HG02571 (cell line): ENCODE results near the gene MINDY1.

Experiments used
- ATAC-seq: cut with Tn5 transposase; IDR thresholded peaks from one replicate; pipeline ENCODE4 v1.9.1; 2021; ENCODE audit warnings: mild to moderate bottlenecking, moderate library complexity; ENCODE audit not compliant: unreplicated experiment

MINDY1 gene

GRCh38 chr1:151006327-151007052, at the start of gene MINDY1:
TSS of gene MINDY1 (minus strand) at chr1:151006902. CDS start at chr1:151002617, 4,285 bp downstream.
- ATAC-seq, result no peak

- no peak for ATAC-seq
Observed at GRCh38 chr1:151056149-151056548, 49.4 kb upstream of the MINDY1 start.

GRCh38 chr1:151055581-151055980, 48.9 kb upstream of the MINDY1 start:
- no peak for ATAC-seq

GRCh38 chr1:151054971-151055547, 48.4 kb upstream of the MINDY1 start:
- ATAC-seq, result no peak

- no peak for ATAC-seq
Observed at GRCh38 chr1:151051356-151052009, 44.8 kb upstream of the MINDY1 start.

GRCh38 chr1:151050051-151050688, 43.5 kb upstream of the MINDY1 start:
- ATAC-seq, result no peak

- no peak for ATAC-seq
Observed at GRCh38 chr1:151049458-151049857, 42.8 kb upstream of the MINDY1 start.

GRCh38 chr1:151048645-151049032, 41.9 kb upstream of the MINDY1 start:
- ATAC-seq, result no peak

- ATAC-seq, result no peak
Observed at GRCh38 chr1:151047925-151048644, 41.4 kb upstream of the MINDY1 start.

GRCh38 chr1:151047591-151047924, 40.9 kb upstream of the MINDY1 start, which contains the start of gene C1orf56:
TSS of gene C1orf56 (plus strand) at chr1:151047751. CDS start at chr1:151047848, 97 bp downstream.
- no peak for ATAC-seq

GRCh38 chr1:151043163-151043562, 36.5 kb upstream of the MINDY1 start:
- ATAC-seq, result no peak

- no peak for ATAC-seq
Observed at GRCh38 chr1:151039521-151039920, 32.8 kb upstream of the MINDY1 start.

GRCh38 chr1:151037032-151037431, 30.3 kb upstream of the MINDY1 start:
- ATAC-seq, result no peak

- ATAC-seq, result no peak
Observed at GRCh38 chr1:151036356-151036755, 29.7 kb upstream of the MINDY1 start, which contains the start of gene BNIPL. TSS of gene BNIPL (plus strand) at chr1:151036586. CDS start at chr1:151036726, 140 bp downstream.

- ATAC-seq, result no peak
Observed at GRCh38 chr1:151035167-151035566, 28.5 kb upstream of the MINDY1 start.

- no peak for ATAC-seq
Observed at GRCh38 chr1:151032164-151032563, 25.5 kb upstream of the MINDY1 start.

GRCh38 chr1:151026460-151026859, 19.8 kb upstream of the MINDY1 start:
- no peak for ATAC-seq

- no peak for ATAC-seq
Observed at GRCh38 chr1:151024540-151025146, 17.9 kb upstream of the MINDY1 start.

- no peak for ATAC-seq
Observed at GRCh38 chr1:151013518-151013917, 6.8 kb upstream of the MINDY1 start.

- ATAC-seq, result no peak
Observed at GRCh38 chr1:151012684-151013471, 6.2 kb upstream of the MINDY1 start.
